Measurements from ENCODE around the gene JAKMIP2.

DNA sequence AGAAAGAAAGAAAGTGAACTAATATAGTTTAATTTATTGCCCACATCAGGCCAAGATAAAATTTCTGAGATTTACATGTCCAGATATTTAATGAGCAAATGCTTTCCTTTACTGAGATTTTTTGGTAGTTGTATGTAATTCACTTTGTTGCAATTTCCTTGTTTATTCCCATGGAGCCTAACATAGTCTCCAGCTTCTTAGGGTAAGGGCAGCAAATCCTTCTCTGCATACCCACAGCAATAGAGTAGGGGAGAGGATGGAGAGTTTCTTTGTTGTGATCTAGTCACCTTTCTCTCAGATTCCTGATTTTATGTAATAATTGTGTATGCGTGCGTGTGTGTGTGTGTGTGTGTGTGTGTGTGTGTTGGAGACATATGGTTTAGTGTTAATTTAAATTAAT, 221.1 kb downstream of the JAKMIP2 start:
- TF ChIP-seq, protein P1, sequence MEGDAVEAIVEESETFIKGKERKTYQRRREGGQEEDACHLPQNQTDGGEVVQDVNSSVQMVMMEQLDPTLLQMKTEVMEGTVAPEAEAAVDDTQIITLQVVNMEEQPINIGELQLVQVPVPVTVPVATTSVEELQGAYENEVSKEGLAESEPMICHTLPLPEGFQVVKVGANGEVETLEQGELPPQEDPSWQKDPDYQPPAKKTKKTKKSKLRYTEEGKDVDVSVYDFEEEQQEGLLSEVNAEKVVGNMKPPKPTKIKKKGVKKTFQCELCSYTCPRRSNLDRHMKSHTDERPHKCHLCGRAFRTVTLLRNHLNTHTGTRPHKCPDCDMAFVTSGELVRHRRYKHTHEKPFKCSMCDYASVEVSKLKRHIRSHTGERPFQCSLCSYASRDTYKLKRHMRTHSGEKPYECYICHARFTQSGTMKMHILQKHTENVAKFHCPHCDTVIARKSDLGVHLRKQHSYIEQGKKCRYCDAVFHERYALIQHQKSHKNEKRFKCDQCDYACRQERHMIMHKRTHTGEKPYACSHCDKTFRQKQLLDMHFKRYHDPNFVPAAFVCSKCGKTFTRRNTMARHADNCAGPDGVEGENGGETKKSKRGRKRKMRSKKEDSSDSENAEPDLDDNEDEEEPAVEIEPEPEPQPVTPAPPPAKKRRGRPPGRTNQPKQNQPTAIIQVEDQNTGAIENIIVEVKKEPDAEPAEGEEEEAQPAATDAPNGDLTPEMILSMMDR (conservative IDR thresholded peaks at IDR 0.05; ENCODE audit: low read length) = no peak
- TF ChIP-seq EZH2phosphoT487 (IDR thresholded peaks at IDR 0.05; ENCODE audit: borderline replicate concordance) = no peak
